ENCODE data around the gene TIAL1. TPM values are rescaled to one million over a fixed set of nuclear protein-coding genes. Genes with fewer than 3 reads are reported as not detected.

The TIAL1 gene
- 103 and 131 TPM in 2 replicates for total RNA-seq (2014; rRNA removed; shearing (Covaris generic))
- polyA plus RNA-seq (2016; fragmentation: Nextera tagmentation; extraction: Ambion mirVana) = 87.5 and 92.6 TPM in 2 replicates
- long read RNA-seq, full-length matches to known transcripts = 2 of 4 reads
- long read RNA-seq, partial matches to known transcripts = 0 of 4 reads
- long read RNA-seq, other reads (novel, unspliced or antisense) = 2 of 4 reads

GRCh38 chr10:119596537-119597404, at the start of gene TIAL1:
Gene TIAL1, minus strand, starts transcription at chr10:119596964. Its CDS starts 499 bp downstream, at chr10:119596465.
- Mint-ChIP-seq H3K4me3 (peak within 1 kb of the TSS; percentile 91), H3K27me3 (ENCODE audit: insufficient read depth, low read depth, poor library complexity) (peaks cover 5% of the 10 kb centered on the region), H3K36me3 (ENCODE audit: low read depth) (peaks cover 33% of the 10 kb centered on the region), H3K27ac (peak within 1 kb of the TSS; percentile 98), H3K4me1 (peaks cover 30% of the 10 kb centered on the region), H3K9me3 (peaks cover 16% of the 10 kb centered on the region)
- H3K9me2 ChIP-seq (ENCODE audit: insufficient read depth) = no peaks in the 10 kb centered on the region
- peaks cover 32% of the 10 kb centered on the region for H4K20me1 ChIP-seq (replicated peaks; ENCODE audit: insufficient read depth)
- no peaks in the 10 kb centered on the region for H3F3A ChIP-seq (replicated peaks; ENCODE audit: low read depth)
- H3K4me2 ChIP-seq = peak within 1 kb of the TSS; percentile 83
- peak within 1 kb of the TSS; percentile 73 for H3K4me3 ChIP-seq
- no peaks in the 10 kb centered on the region for H3K27me3 ChIP-seq (ENCODE audit: insufficient read depth)
- peak within 1 kb of the TSS; percentile 79; the same call in 1 of the 2 replicates for H2AFZ ChIP-seq
- H3K4me1 ChIP-seq (ENCODE audit: insufficient read depth) = peaks cover 22% of the 10 kb centered on the region
- TF ChIP-seq EZH2phosphoT487 (IDR thresholded peaks at IDR 0.05; ENCODE audit: unreplicated experiment) = no peak
- peak; percentile 96 for TF ChIP-seq POLR2AphosphoS5 (IDR thresholded peaks at IDR 0.05; ENCODE audit: low read depth)
- no peak for TF ChIP-seq EZH2 (IDR thresholded peaks at IDR 0.05; ENCODE audit: low read depth, unreplicated experiment)
- TF ChIP-seq JUNB (IDR thresholded peaks at IDR 0.05; ENCODE audit: unreplicated experiment) = no peak
- TF ChIP-seq NANOG (IDR thresholded peaks at IDR 0.05; ENCODE audit: borderline replicate concordance) = no peak
- TF ChIP-seq, protein P1, sequence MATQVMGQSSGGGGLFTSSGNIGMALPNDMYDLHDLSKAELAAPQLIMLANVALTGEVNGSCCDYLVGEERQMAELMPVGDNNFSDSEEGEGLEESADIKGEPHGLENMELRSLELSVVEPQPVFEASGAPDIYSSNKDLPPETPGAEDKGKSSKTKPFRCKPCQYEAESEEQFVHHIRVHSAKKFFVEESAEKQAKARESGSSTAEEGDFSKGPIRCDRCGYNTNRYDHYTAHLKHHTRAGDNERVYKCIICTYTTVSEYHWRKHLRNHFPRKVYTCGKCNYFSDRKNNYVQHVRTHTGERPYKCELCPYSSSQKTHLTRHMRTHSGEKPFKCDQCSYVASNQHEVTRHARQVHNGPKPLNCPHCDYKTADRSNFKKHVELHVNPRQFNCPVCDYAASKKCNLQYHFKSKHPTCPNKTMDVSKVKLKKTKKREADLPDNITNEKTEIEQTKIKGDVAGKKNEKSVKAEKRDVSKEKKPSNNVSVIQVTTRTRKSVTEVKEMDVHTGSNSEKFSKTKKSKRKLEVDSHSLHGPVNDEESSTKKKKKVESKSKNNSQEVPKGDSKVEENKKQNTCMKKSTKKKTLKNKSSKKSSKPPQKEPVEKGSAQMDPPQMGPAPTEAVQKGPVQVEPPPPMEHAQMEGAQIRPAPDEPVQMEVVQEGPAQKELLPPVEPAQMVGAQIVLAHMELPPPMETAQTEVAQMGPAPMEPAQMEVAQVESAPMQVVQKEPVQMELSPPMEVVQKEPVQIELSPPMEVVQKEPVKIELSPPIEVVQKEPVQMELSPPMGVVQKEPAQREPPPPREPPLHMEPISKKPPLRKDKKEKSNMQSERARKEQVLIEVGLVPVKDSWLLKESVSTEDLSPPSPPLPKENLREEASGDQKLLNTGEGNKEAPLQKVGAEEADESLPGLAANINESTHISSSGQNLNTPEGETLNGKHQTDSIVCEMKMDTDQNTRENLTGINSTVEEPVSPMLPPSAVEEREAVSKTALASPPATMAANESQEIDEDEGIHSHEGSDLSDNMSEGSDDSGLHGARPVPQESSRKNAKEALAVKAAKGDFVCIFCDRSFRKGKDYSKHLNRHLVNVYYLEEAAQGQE (IDR thresholded peaks at IDR 0.05; ENCODE audit: unreplicated experiment) = no peak
- TF ChIP-seq, protein P2, sequence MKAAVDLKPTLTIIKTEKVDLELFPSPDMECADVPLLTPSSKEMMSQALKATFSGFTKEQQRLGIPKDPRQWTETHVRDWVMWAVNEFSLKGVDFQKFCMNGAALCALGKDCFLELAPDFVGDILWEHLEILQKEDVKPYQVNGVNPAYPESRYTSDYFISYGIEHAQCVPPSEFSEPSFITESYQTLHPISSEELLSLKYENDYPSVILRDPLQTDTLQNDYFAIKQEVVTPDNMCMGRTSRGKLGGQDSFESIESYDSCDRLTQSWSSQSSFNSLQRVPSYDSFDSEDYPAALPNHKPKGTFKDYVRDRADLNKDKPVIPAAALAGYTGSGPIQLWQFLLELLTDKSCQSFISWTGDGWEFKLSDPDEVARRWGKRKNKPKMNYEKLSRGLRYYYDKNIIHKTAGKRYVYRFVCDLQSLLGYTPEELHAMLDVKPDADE (IDR thresholded peaks at IDR 0.05) = peak; percentile 93
- peak; percentile 61 for TF ChIP-seq CREB1 (CRISPR knock-in tag; IDR thresholded peaks at IDR 0.05; ENCODE audit: low read depth)
- no peak for TF ChIP-seq CTCF (conservative IDR thresholded peaks at IDR 0.05; ENCODE audit: low read depth in 2 of 2)
- TF ChIP-seq, protein P3, sequence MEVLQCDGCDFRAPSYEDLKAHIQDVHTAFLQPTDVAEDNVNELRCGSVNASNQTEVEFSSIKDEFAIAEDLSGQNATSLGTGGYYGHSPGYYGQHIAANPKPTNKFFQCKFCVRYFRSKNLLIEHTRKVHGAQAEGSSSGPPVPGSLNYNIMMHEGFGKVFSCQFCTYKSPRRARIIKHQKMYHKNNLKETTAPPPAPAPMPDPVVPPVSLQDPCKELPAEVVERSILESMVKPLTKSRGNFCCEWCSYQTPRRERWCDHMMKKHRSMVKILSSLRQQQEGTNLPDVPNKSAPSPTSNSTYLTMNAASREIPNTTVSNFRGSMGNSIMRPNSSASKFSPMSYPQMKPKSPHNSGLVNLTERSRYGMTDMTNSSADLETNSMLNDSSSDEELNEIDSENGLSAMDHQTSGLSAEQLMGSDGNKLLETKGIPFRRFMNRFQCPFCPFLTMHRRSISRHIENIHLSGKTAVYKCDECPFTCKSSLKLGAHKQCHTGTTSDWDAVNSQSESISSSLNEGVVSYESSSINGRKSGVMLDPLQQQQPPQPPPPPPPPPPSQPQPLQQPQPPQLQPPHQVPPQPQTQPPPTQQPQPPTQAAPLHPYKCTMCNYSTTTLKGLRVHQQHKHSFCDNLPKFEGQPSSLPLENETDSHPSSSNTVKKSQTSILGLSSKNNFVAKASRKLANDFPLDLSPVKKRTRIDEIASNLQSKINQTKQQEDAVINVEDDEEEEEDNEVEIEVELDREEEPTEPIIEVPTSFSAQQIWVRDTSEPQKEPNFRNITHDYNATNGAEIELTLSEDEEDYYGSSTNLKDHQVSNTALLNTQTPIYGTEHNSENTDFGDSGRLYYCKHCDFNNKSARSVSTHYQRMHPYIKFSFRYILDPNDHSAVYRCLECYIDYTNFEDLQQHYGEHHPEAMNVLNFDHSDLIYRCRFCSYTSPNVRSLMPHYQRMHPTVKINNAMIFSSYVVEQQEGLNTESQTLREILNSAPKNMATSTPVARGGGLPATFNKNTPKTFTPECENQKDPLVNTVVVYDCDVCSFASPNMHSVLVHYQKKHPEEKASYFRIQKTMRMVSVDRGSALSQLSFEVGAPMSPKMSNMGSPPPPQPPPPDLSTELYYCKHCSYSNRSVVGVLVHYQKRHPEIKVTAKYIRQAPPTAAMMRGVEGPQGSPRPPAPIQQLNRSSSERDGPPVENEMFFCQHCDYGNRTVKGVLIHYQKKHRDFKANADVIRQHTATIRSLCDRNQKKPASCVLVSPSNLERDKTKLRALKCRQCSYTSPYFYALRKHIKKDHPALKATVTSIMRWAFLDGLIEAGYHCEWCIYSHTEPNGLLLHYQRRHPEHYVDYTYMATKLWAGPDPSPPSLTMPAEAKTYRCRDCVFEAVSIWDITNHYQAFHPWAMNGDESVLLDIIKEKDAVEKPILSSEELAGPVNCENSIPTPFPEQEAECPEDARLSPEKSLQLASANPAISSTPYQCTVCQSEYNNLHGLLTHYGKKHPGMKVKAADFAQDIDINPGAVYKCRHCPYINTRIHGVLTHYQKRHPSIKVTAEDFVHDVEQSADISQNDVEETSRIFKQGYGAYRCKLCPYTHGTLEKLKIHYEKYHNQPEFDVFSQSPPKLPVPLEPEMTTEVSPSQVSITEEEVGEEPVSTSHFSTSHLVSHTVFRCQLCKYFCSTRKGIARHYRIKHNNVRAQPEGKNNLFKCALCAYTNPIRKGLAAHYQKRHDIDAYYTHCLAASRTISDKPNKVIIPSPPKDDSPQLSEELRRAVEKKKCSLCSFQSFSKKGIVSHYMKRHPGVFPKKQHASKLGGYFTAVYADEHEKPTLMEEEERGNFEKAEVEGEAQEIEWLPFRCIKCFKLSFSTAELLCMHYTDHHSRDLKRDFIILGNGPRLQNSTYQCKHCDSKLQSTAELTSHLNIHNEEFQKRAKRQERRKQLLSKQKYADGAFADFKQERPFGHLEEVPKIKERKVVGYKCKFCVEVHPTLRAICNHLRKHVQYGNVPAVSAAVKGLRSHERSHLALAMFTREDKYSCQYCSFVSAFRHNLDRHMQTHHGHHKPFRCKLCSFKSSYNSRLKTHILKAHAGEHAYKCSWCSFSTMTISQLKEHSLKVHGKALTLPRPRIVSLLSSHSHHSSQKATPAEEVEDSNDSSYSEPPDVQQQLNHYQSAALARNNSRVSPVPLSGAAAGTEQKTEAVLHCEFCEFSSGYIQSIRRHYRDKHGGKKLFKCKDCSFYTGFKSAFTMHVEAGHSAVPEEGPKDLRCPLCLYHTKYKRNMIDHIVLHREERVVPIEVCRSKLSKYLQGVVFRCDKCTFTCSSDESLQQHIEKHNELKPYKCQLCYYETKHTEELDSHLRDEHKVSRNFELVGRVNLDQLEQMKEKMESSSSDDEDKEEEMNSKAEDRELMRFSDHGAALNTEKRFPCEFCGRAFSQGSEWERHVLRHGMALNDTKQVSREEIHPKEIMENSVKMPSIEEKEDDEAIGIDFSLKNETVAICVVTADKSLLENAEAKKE (CRISPR knock-in tag; IDR thresholded peaks at IDR 0.05) = no peak
- TF ChIP-seq ZNF114 (CRISPR knock-in tag; IDR thresholded peaks at IDR 0.05) = no peak
- no peak for TF ChIP-seq STAT1 (IDR thresholded peaks at IDR 0.05; ENCODE audit: unreplicated experiment)
- peak; percentile 100 for DNase-seq (ENCODE audit: low spot score)
- H3K36me3 ChIP-seq (ENCODE audit: insufficient read depth) = peaks cover 4% of the 10 kb centered on the region; the same call in 1 of the 2 replicates
- peak; percentile 92 for ATAC-seq
- peak within 1 kb of the TSS; percentile 98 for H3K27ac ChIP-seq (ENCODE audit: low read depth)
- peaks cover 45% of the 10 kb centered on the region for H3K79me2 ChIP-seq (replicated peaks; ENCODE audit: insufficient read depth)
